CD4-positive, alpha-beta T cell treated with Interleukin-15 for 1 hour (primary cell): Measurements from ENCODE around the gene OOSP3.
"Not testable (repeated sequence)": the region's sequence is repeated elsewhere in the genome, so short reads cannot be mapped to it uniquely, and the experiment has no call there.

Source experiments
- DNase-seq: peaks from one replicate; pipeline ENCODE4 v3.0.0-alpha.2; 2020

The OOSP3 gene

DNA sequence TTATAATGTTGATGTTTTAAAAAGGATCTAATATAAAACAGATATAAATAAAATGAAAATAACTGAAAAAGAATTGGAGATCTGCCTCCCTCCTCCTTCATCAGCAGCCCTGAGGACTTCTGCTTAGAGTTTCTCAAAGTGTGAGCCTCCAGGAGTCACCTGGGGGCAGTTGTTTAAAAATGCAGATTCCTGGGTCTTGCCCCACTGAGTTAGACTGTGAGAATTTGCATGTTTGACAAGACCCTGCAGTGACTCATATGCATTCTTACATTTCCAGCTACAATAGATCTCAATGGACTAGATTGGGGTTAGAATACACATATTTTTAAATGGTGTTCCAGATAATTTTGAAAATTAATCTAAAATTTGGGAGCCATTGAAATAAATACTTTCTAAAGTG, 798 bp upstream of the OOSP3 start:
- DNase-seq: no peak

GRCh38 chr11:59879567-59879966, 985 bp downstream of the OOSP3 start:
- no peak for DNase-seq

DNA sequence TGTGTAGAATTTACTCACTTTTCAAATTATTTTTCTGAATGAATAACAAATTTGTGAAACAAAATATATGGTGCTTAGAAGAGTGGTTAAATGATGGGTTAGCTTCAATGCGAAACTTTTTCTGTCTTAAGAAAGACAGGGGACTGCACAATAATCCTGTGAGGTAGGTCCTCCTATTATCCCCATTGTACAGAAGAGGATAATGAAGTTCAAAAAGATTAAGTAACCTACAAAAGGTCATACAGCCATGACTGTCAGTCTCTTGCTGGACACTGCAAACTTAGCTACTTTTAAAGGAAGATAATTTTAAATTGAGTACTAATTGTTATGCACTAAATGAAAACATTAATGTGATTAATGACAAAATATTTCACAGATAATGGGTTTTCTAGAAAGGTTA, 5.0 kb downstream of the OOSP3 start:
- DNase-seq: no peak

DNA sequence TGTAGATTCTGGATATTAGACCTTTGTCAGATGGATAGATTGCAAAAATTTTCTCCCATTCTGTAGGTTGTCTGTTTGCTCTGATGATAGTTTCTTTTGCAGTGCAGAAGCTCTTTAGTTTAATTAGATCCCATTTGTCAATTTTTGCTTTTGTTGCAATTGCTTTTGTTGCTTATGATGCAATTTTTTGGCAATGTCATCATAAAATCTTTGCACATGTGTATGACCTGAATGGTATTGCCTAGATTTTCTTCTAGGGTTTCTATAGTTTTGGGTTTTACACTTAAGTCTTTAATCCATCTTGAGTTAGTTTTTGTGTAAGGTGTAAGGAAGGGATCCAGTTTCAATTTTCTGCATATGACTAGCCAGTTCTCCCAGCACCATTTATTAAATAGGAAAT, 8.6 kb downstream of the OOSP3 start:
- DNase-seq: not testable (repeated sequence)

GRCh38 chr11:59891781-59892181, 13.2 kb downstream of the OOSP3 start:
- no peak for DNase-seq

GRCh38 chr11:59894616-59895015, 16.0 kb downstream of the OOSP3 start:
- DNase-seq: no peak

DNA sequence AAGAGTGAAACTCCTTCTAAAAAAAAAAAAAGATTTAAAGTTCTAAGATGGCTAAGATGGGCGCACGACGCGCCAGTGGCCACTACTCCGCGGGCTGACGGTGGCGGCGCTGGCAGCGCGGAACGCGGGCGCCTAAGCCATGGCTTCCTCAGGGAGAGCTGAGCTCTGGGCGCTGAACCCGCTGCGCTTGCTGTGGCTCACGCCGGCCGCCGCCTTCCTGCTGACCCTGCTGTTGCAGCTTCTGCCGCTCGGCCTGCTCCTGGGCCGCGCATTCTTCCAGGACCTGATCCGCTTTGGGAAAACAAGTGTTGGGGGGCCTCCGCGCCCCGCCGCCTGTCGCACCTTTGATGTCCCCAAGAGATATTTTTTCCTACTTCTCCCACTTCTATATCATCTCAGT, 19.5 kb downstream of the OOSP3 start:
- no peak for DNase-seq

DNA sequence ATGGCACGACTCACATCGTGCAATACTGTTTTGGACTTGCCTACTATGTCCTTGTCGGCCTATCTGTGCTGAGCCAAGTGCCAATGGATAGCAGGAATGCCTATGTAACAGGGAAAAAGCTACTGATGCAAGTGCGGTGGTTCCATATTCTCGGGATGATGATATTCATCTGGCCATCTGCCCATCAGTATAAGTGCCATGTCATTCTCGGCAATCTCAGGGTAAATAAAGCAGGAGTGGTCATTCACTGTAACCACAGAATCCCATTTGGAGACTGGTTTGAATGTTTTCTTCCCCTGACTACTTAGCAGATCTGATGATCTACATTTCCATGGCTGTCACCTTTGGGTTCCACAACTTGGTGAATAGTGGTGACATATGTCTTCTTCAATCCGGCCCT, 20.1 kb downstream of the OOSP3 start:
- DNase-seq: no peak

GRCh38 chr11:59899532-59899931, 20.9 kb downstream of the OOSP3 start:
- DNase-seq: no peak

GRCh38 chr11:59900366-59901126, 22.0 kb downstream of the OOSP3 start:
- DNase-seq: no peak

DNA sequence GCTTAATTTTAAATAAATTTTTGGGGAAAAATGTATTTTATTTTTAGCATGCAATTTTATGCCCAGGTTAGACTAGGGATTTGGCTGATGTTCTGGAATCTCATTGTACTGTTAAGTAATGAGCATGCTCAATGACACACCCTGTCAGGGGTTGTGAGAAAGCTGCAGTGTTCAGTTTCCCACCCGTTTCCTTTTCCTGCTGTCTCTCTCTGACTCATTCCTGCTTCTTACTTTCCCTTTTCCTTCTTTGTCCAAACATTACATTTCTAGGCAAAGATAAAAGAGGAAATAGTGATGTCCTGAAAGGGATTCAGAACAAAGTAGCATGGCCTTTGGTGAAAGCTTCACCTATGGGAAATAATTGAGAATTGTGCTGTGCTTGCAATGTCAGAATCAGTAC, 22.7 kb downstream of the OOSP3 start:
- no peak for DNase-seq

GRCh38 chr11:59903569-59903968, 25.0 kb downstream of the OOSP3 start:
- DNase-seq: not testable (repeated sequence)

DNA sequence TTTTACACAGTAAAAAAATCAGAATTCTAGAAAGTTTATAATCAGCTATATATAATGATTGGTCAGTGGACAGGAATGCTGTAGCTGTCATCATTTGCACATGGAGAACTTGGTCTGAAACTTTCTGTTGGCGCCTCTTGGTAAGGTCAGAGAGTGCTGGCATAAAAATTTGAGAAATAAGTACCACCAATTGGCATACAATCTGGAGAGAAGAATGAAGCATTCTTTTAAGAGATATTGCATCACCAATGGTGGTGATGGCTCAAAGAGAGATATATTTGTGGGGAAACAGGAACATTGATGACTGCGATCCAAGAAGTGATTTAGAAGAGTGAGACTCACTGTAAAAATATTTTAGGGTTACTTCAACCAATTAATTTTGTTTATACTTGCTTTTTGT, 39.9 kb downstream of the OOSP3 start:
- no peak for DNase-seq

DNA sequence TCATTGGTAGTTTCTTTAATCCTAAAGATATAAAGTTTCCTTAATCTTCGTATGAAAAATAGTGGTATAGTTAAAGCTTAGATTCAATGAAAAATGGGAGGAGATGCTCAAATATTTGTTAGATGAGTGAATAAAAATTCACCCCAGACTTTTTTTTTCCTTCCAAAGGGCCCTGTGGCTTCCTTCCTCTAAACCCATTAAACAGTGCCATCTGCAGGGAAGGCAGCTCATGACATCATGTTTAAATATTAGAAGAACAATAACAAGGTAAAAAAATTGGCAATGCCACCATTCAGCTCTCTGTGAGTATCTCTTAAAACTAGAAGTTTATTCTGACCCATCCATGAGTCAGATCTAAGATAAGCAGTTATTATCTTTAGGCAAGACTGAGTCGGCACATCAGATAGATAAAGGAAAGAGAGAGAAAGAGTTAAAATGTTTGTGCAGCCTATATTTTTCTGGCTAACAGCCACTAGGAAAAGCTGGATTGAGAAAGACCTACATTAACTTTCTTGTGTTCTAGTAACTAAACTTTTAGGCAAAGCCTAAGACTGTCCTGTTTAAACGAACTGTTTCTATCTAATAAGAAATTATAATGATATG, 40.5 kb downstream of the OOSP3 start:
- DNase-seq: no peak

DNA sequence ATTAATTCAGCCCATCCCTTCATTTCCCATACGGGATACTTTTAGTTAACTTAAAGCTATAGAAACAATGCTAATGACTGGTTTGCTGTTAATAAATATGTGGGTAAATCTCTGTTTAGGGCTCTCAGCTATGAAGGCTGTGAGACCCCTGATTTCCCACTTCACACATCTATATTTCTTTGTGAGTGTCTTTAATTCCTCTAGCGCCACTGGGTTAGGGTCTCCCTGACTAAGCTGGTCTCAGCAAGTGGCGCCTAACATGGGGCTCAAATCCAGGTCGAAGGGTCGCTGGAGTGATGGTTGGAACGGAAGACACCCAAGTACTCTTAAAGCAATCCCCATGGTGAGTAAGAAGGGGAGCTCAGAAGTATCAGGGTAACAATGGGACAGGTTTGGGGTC, 45.2 kb downstream of the OOSP3 start:
- DNase-seq: no peak

GRCh38 chr11:59931688-59932087, 53.1 kb downstream of the OOSP3 start:
- DNase-seq: no peak

DNA sequence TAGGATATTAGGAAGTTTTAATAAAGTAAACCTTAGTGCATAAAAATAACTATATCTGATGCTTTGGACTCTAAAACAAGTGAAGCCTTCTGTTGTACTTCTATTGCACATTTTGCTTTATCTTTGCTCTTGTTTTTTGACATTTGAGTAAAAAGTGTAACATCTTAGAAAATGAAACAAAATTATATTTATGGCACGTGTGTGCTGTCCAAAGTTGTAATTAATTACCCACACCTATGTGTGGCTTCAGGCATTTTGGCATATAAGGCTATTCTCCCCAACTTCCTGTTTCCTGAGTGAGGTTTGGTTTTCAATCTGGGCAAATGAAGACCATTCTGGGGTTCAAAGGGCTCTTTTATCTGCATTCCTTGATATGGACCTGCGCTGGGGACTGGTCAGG, 59.5 kb downstream of the OOSP3 start, which contains the start of gene OOSP1:
Gene OOSP1 (plus strand): TSS at position 301 of the 400 bp plus-strand sequence. CDS start 23 bp downstream, at position 324.
- DNase-seq: no peak

- no peak for DNase-seq
These were observed 60.1 kb downstream of the OOSP3 start for GRCh38 chr11:59938718-59939117.

GRCh38 chr11:59939482-59939881, 60.9 kb downstream of the OOSP3 start:
- no peak for DNase-seq

GRCh38 chr11:59941091-59941490, 62.5 kb downstream of the OOSP3 start:
- DNase-seq: no peak

- no peak for DNase-seq
These were observed 65.6 kb downstream of the OOSP3 start for GRCh38 chr11:59943997-59944714.

- no peak for DNase-seq
These were observed 66.1 kb downstream of the OOSP3 start for GRCh38 chr11:59944720-59945119.
